K562 treated with DMSO at 1 percent for 24 hours (cell line): Measurements from ENCODE around the gene STAM. TPM values are rescaled to one million over a fixed set of nuclear protein-coding genes. Genes with fewer than 3 reads are reported as not detected.

ENCODE experiments used
- total RNA-seq: library from RNA; unstranded; fragments of 300-600 nt; gene quantifications from 2 replicates; pipeline ENCODE4 v1.2.3, GENCODE V29; 2022; ENCODE audit warnings: low read depth; ENCODE audit not compliant: insufficient read depth

STAM gene
- 14.7 and 15.8 TPM in 2 replicates for total RNA-seq

GRCh38 chr10:17643755-17644484 is at the start of gene STAM:
STAM (plus strand) TSS chr10:17644151; CDS start chr10:17644340, 189 bp downstream.

GRCh38 chr10:17617031-17617911 is 26.7 kb upstream of the STAM start, which contains the start of gene HACD1:
HACD1 (minus strand) TSS chr10:17617374; CDS start chr10:17617339, 35 bp downstream.

GRCh38 chr10:17751781-17752445 is 108.0 kb downstream of the STAM start, which contains the start of gene TMEM236:
TMEM236 (plus strand) TSS chr10:17752201; CDS start chr10:17752296, 95 bp downstream.

Other genes starting within 250 kb of the STAM start
- 2.0 and 3.1 TPM in 2 replicates for gene ST8SIA6, start 189.6 kb upstream of the STAM start, total RNA-seq
- 2.0 and 3.5 TPM in 2 replicates for gene HACD1, start 26.8 kb upstream of the STAM start, total RNA-seq
- gene TMEM236, start 108.0 kb downstream of the STAM start, total RNA-seq = 0.15 and 0.31 TPM in 2 replicates
- gene MRC1, start 165.2 kb downstream of the STAM start, total RNA-seq = 0.14 TPM in 1 of 2 replicates, not detected in the other